Skin epidermis (tissue), 12 donors: Measurements from ENCODE around the gene ANKS1A.
"Not testable (repeated sequence)": the region's sequence is repeated elsewhere in the genome, so short reads cannot be mapped to it uniquely, and the experiment has no call there.

Source experiments
- H3K27ac ChIP-seq, 21 experiments: fragments of 200-600 bp; sonication (generic) in 11 of 21; one replicate each; pipeline ENCODE4 v1.5.0; 2020; ENCODE audit warnings: mild to moderate bottlenecking in 3 of 21, inconsistent platforms in 2 of 21, moderate library complexity in 2 of 21
- H3K4me3 ChIP-seq, 7 experiments: fragments of 200-600 bp; sonication (generic) in 2 of 7; one replicate each; pipeline ENCODE4 v1.5.0; 2020; ENCODE audit warnings: inconsistent platforms in 2 of 7, mild to moderate bottlenecking in 2 of 7, moderate library complexity in 1 of 7

ANKS1A gene, protein sequence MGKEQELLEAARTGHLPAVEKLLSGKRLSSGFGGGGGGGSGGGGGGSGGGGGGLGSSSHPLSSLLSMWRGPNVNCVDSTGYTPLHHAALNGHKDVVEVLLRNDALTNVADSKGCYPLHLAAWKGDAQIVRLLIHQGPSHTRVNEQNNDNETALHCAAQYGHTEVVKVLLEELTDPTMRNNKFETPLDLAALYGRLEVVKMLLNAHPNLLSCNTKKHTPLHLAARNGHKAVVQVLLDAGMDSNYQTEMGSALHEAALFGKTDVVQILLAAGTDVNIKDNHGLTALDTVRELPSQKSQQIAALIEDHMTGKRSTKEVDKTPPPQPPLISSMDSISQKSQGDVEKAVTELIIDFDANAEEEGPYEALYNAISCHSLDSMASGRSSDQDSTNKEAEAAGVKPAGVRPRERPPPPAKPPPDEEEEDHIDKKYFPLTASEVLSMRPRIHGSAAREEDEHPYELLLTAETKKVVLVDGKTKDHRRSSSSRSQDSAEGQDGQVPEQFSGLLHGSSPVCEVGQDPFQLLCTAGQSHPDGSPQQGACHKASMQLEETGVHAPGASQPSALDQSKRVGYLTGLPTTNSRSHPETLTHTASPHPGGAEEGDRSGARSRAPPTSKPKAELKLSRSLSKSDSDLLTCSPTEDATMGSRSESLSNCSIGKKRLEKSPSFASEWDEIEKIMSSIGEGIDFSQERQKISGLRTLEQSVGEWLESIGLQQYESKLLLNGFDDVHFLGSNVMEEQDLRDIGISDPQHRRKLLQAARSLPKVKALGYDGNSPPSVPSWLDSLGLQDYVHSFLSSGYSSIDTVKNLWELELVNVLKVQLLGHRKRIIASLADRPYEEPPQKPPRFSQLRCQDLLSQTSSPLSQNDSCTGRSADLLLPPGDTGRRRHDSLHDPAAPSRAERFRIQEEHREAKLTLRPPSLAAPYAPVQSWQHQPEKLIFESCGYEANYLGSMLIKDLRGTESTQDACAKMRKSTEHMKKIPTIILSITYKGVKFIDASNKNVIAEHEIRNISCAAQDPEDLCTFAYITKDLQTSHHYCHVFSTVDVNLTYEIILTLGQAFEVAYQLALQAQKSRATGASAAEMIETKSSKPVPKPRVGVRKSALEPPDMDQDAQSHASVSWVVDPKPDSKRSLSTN

DNA sequence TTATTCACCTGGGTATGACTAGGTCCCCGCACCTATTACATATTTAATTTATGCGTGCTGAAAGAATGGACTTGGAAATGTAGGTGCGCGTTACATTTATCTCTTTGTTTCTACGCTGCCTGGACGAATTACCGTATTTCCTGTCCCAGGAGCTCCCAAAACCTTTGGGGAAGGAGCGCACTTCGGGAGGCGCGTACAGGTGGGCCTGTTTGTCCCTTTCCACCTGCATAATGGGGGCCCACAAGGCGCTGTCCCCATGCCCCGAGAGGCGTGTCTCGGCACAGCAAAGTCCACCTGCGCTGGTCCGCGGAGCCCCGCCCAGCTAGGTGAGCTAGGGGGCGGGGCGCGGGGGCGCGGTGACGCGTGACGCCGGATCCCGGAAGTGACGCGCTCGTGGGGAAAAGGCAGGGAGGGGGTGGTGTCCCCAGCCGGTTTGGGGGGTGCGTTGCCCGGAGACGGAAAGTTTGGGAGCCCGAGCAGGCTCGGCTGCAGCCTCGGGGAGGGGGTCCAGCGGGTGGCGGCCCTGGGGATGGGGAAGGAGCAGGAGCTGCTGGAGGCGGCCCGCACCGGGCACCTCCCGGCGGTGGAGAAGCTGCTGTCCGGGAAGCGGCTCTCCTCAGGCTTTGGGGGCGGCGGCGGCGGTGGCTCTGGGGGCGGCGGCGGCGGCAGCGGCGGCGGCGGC, at the start of gene ANKS1A:
Gene ANKS1A, plus strand, starts transcription at position 382 of the 682 bp plus-strand sequence. Its CDS starts 148 bp downstream, at position 530.
- Histone ChIP-seq H3K4me3 (peak within 1 kb of the TSS; percentile 67 to 98 (median 93)), H3K27ac (peak within 1 kb of the TSS; percentile 63 to 93 (median 87))

DNA sequence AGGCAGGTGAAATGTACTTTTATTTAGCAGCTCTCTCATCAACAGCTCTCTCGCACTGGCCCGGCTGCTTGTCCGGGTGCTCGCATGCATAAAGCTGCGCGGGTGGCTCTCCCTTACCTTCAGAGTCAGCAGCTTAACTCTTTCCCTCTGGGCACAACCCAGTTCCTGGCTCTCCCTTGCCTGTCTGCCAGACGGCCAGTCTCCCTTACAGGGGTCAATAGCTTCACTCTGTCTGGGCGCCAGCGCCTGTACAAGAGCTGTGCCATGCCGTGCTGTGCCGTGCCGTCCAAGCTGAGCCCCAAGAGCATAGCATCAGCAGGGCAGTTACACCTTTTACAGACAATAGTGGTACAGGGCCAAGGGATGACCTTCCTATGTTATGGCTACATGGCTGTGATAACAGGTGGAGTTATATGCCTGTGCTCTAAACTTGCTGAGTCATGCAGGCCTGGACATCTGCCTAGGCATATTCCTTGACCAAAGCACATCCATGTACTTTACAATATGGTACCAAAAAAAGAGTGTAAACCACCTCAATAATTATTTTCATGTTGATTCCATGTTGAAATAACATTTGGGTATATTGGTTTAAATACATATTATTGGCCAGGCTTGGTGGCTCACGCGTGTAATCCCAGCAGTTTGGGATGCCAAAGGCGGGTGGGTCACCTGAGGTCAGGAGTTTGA, 49.2 kb upstream of the ANKS1A start:
- Histone ChIP-seq H3K4me3 (no peak overlapping the region), H3K27ac (no peak overlapping the region)

DNA sequence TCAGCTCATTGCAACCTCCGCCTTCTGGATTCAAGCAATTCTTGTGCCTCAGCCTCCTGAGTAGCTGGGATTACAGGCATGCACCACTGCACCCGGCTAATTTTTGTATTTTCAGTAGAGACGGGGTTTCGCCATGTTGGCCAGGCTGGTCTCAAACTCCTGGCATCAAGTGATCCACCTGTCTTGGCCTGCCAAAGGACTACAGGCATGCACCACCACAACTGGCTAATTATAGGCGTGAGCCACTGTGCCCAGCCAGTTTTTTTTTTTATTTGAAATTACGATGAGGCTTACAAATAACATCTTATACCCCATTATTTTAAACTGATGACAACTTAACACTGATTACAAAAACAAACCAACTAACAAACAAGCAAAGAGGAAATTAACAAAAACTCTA, 40.0 kb upstream of the ANKS1A start:
- not testable (repeated sequence) for H3K27ac ChIP-seq, H3K4me3 ChIP-seq

DNA sequence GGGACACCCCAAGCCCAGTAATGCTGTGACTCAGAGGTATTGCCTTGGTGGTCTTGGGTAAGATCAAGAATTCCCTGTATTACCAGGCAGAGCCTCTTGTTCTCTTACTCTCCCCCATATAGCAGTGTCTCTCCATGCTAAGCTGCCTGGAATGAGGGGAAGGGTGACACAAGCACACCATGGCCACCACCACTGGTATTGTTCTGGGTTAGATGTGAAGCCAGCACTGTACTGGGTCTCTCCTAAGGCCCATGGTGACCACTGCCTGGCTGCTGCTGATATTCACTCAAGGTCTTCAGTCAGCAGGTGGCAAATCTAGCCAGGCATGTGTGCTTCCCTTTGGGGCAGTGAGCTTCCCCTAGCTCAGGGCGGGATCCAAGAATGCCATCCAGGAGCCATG, 37.7 kb upstream of the ANKS1A start:
- Histone ChIP-seq H3K27ac (no peak overlapping the region), H3K4me3 (no peak overlapping the region)

DNA sequence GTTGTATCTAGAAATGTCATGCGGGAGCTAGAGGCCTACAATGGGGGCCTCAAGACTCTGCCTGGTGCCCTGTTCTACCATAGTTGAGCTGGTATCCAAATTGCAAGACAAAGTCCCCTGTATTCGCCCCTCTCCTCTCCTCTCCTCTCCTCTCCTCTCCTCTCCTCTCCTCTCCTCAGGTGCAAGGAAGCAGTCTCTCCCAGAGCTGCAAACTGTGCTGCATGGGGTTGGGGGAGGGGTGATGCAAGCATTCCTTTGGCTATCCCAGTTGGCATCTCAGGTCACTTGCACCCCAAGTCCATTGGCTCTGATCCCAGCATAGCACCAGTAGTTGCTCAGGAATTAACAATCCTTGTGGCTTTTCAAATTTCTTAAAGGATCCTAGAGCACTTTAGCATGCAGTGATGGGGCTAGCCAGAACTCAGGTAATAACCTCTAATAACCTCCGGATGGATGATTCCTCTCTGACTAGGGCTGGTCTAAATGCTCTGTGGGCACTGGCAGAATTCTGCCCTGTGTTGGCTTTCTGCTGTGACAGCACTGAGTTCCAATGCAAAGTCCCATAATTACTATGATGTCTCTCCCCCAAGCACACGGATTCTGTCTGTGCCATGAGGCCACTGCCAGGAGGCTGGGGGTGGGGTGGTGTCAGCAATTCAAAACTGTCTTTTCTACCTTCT, 36.5 kb upstream of the ANKS1A start:
- H3K27ac ChIP-seq = no peak overlapping the region
- H3K4me3 ChIP-seq = no peak overlapping the region

DNA sequence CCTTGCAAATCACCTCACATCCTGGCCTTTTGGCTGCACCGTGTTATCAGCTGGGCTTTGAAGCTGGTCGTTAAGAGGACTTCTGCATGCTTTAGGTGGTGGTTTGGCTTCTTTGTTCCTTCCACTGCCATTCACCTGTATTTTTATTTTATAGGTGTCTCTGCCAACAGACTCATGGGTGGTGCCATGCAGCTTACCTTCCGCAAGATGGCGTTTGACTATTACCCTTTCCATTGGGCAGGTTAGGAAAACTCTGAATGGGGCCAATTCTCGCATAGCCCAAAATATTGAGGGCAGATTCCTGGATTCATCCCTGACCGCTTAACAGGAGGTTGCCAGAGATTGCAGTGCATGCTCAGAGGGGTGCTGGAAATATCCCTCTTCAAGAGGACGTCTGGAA, 33.6 kb upstream of the ANKS1A start:
- H3K27ac ChIP-seq = no peak overlapping the region
- no peak overlapping the region for H3K4me3 ChIP-seq

DNA sequence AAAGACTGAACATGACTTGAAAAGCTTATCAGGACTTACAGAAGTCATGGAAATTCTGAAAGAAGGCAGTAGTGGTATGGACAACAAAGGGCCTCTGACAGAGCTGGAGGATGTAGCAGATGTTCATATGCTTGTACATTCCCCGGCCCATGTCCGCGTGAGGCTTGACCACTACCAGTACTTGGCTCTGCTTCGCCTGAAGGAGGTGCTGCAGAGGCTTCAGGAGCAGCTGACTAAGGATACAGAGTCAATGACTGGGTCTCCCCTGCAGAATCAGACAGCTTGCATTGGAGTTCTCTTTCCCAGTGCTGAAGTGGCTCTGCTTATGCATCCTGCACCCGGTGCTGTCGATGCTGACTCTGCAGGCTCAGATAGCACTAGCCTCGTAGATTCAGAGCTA, 30.4 kb upstream of the ANKS1A start:
- no peak overlapping the region for H3K27ac ChIP-seq
- H3K4me3 ChIP-seq = no peak overlapping the region

DNA sequence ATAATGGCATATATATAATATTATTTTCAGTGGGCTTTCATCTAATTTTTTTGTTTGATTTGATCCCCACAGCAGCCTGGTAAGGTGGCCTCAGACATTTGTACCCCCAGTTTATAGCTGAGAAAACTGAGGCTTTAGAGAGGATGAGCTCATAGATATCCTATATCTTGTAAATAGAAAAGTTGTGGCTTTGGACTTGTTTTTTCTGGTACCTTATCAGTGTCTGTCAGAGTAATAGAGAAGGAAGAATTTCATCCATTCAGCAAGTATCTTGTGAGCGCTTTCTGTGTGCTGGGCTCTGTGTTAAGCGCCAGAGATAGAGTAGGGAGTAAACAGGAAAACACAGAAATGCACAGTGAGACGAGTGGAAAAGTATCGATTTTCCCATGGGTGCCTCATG, 29.1 kb upstream of the ANKS1A start:
- Histone ChIP-seq H3K27ac (no peak overlapping the region), H3K4me3 (no peak overlapping the region)

DNA sequence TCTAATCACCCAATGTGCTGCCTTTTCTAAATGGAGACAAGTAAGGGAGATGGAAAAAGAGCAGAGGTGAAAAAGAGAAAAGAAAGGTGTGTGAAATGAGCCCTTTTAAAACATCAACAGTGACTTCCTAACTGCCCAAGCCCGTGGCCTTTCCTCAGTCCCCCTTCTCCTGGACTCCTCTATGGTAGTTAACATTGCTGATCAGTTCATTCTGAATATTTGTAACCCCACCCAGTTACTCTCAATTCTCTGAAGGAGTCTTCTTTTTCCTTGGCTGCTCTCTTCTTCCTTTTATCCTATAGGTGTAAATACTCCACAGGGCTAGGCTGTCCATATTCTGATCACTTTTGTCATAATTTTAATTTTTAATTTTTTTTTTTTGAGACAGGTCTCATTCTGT, 28.3 kb upstream of the ANKS1A start:
- H3K4me3 ChIP-seq = no peak overlapping the region
- H3K27ac ChIP-seq = no peak overlapping the region

DNA sequence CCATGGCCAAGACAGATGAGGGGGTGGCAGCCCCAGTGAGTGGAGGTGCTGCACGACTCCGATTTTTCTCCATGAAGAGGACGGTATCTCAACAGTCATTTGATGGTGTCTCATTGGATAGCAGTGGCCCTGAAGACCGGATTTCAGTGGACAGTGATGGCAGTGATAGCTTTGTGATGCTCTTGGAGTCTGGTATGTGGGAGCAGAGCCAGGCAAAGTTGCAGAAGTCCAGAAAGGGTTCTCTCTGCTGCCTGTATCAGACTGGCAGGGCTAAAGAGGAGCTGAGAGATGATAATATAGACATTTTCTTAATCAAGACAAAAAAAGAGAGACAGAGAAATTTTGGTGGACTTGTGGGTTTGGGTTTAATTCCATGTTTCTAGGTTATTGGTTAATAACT, 25.0 kb upstream of the ANKS1A start:
- no peak overlapping the region for H3K27ac ChIP-seq
- no peak overlapping the region for H3K4me3 ChIP-seq

DNA sequence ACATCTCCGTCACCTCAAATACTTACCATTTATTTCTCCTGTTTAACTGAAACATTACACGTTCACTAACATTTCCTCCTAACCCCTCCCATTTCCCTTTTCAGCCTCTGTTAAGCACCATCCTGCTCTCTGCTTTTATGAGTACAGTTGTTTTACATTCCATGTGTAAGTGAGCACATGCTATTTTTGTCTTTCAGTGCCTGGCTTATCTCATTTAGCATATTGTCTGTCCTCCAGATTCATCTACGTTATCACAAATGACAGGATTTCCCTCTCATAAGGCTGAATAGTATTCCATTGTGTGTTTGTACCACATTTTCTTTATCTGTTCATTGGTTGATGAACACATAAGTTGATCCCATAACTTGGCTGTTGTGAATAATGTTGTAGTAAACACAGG, 23.9 kb upstream of the ANKS1A start:
- Histone ChIP-seq H3K4me3 (no peak overlapping the region), H3K27ac (no peak overlapping the region)

DNA sequence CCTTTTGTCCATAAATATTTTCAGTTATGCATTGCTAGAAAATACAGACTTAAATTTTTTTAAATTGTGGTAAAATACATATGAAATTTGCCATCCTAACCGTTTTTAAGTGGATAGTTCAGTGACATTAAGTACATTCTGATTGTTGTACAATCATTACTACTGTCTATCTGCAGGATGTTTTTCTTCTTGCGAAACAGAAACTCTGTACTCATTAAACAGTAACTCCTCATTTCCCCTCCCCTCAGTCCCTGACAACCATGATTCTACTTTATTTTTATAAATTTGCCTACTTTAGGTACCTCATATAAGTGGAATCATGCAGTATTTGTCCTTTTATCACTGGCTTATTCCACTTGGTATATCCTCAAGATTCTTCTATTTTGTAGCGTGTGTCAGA, 22.5 kb upstream of the ANKS1A start:
- H3K27ac ChIP-seq = no peak overlapping the region
- H3K4me3 ChIP-seq = no peak overlapping the region

DNA sequence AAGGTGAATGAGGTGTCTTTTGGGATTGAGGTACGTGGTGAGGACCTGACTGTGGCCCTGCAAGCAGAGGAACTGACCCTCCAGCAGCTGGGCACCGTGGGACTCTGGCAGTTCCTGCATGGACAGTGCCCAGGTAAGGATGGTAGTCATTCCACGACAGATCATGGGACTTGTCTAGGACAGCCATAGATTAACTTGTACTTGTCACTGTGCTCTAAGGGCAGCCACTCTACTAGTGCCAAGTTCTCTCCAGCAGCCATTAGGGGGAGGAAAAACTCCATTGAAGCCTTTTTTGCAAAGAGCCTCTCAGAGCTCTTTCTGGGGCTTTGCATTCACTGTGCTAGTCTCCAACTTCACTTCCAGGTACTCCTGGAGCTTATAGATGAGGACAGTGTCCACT, 21.6 kb upstream of the ANKS1A start:
- H3K27ac ChIP-seq = no peak overlapping the region

DNA sequence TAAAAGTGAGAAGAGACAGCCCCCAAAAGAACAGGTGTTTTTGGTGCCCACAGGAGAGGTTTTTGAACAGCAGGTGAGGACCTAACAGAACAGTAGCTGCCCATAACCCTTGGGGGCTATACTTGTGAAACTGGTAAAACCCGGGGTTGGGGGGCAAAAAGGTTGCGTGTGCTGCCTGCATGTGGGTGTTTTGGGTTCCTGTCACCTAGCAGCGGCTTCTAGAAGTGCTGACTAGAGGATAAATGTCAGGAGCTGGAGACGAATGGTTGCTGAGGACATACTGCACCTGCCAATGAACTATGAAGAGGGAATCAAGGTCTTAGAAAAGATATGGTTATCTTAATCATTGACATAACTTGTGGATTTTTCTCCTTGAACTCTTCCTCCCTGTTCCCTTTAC, 17.2 kb upstream of the ANKS1A start:
- Histone ChIP-seq H3K4me3 (no peak overlapping the region), H3K27ac (no peak overlapping the region)

More for the DNA sequence above, 21.6 kb upstream of the ANKS1A start:
- no peak overlapping the region for H3K4me3 ChIP-seq

DNA sequence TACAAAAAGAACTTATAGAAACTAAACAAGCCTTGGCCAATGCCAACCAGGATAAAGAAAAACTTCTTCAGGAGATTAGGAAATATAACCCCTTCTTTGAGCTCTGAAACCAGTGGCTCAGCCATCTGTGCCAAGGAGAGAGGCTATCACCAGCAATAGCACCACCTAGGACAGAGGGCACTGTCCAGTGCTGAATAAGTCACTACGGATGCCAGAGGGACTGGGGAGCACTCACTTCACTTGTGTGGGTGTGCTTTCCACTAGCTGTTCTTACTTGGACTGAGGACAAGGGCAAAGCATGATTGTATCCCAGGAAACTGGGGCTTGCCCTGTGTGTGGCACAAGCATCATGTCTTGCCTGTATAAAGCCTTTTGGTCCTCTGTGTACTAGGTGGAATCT, 16.7 kb upstream of the ANKS1A start:
- Histone ChIP-seq H3K27ac (no peak overlapping the region), H3K4me3 (no peak overlapping the region)

DNA sequence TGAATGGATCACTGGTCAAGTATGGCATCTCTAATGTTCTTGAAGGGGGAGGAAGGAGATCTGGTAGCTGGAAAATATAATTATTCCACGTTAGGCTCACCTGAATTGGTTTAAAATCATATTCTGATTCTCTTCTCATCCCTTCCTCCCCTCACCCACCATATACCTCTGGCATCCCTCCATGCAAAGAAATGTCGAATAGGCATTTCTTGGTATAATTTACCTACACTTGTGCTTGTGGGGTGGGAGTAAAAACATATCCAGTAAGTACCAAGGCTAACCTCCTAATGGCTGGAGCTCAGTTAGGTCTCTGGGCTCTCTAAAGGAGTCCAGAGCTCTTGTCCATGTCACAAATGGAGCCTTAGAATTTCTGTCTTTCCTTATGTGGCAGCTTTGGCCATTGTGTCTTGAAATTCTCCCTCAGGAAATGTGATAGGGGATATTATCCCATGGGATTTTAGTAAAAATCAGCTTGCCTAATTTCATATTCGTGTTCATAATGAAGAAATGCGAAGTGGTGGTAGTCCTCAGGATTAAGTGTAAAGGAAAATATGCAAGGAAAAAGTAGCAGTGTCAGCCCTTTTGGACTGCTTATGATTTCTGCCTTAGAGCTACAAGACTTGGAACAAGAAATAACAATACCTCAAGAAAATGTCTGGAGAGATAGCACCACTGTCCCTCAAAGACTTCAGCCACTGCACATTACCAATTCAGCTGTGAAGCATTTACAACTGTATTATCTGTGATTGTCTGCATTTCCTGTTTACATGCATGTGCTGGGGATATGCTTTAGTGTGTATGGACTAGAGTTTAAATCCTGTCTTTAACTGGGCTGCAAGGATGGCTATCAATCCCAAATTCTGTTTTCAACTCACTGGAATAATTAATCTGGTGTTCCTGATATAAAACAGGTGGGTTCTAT, 13.5 kb upstream of the ANKS1A start:
- Histone ChIP-seq H3K4me3 (no peak overlapping the region), H3K27ac (no peak overlapping the region)

DNA sequence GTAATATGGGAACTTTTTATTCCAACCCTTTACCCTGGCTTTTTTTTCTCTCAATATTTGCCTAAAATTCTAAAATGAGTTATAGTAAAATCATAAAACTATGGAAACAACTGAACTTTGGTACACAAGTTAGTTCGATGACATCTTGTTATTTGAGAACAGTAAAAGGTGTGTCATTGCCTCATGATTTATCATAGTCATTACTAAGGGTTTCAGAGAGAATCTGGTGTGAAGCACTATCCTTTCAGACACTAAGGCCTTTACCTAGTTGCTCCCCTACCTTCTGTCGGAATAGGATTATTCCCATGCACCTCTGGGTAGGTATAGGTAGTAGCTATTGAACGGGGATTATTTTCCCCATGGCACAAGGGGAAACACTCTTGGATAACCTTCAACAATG, 12.6 kb upstream of the ANKS1A start:
- Histone ChIP-seq H3K27ac (no peak overlapping the region), H3K4me3 (no peak overlapping the region)

DNA sequence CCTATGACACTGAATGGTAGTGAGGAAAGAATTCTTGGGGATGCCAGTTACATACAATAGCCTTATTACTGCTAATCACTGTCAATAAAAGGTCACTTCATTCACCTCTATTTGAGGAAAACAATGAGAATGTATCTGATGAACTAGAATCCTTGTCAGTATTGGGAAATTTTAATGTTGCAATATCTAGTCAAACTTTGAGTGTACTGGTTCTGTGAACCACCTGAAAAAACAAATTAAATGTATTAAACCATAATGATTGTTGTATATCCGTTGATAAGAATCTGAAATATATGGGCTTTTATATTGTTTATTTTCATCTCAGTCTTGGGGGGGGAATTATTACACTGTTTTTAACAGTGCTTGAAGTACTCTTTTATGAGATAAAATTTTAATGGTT, 11.8 kb upstream of the ANKS1A start:
- Histone ChIP-seq H3K4me3 (no peak overlapping the region), H3K27ac (no peak overlapping the region)
